Body of pancreas (tissue), 4 donors: ENCODE measurements around the gene UBE2L5.

ENCODE experiments used
- POLR2A ChIP-seq, 3 donors: fragments of 450-650 bp; IDR thresholded peaks; one replicate each; pipeline ENCODE4 v1.6.1; 2016; ENCODE audit warnings: antibody characterized with exemption in 3 of 3, mild to moderate bottlenecking in 2 of 3
- TF ChIP-seq, protein P1 (sequence below), 7 experiments: fragments of 450-650 bp in 4 of 7; fragments of 200-600 bp in 3 of 7; sonication (generic) in 3 of 7; IDR thresholded peaks; one replicate each; pipeline ENCODE4 v1.5.1; 2016 to 2019; ENCODE audit warnings: antibody characterized with exemption in 7 of 7

DNA sequence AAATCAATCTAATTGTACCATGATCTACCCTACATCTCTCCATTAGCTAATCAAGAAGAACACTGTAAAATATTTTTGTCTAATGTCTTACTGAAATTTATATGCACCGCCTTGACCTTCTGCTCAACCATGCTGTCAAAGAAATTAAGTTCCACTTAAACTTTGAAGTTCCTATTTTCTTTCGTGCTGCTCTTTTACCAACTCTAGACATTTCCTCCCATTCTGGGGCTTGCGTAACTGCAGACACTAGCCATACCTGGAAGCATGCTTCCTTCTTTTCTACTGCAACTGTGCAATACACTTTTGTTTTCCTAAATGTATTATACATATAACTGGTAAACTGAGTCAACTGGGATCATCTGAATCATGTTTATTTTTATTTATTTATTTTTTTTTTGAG is 8.5 kb upstream of the UBE2L5 start:
- TF ChIP-seq, protein P1, sequence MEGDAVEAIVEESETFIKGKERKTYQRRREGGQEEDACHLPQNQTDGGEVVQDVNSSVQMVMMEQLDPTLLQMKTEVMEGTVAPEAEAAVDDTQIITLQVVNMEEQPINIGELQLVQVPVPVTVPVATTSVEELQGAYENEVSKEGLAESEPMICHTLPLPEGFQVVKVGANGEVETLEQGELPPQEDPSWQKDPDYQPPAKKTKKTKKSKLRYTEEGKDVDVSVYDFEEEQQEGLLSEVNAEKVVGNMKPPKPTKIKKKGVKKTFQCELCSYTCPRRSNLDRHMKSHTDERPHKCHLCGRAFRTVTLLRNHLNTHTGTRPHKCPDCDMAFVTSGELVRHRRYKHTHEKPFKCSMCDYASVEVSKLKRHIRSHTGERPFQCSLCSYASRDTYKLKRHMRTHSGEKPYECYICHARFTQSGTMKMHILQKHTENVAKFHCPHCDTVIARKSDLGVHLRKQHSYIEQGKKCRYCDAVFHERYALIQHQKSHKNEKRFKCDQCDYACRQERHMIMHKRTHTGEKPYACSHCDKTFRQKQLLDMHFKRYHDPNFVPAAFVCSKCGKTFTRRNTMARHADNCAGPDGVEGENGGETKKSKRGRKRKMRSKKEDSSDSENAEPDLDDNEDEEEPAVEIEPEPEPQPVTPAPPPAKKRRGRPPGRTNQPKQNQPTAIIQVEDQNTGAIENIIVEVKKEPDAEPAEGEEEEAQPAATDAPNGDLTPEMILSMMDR (IDR thresholded peaks at IDR 0.05), result no peak
- no peak for TF ChIP-seq POLR2A (IDR thresholded peaks at IDR 0.05)
